Ammon's horn (tissue), 1 donor: ENCODE data around the gene MBD6.

Source experiments
- DNase-seq: peaks from one replicate; pipeline ENCODE4 v3.0.0-alpha.2; 2016; ENCODE audit warnings: low spot score

The MBD6 gene

GRCh38 chr12:57529831-57530230 is 7.2 kb downstream of the MBD6 start:
- DNase-seq: no peak

GRCh38 chr12:57530396-57531142 is 7.9 kb downstream of the MBD6 start:
- DNase-seq: no peak

- no peak for DNase-seq
Observed at GRCh38 chr12:57531836-57532235, 9.2 kb downstream of the MBD6 start.

GRCh38 chr12:57533108-57533507 is 10.5 kb downstream of the MBD6 start:
- DNase-seq: no peak

- no peak for DNase-seq
Observed at GRCh38 chr12:57534250-57534649, 11.6 kb downstream of the MBD6 start.

GRCh38 chr12:57534991-57535543 is 12.4 kb downstream of the MBD6 start:
- DNase-seq: no peak

- DNase-seq: no peak
Observed at GRCh38 chr12:57535764-57536596, 13.4 kb downstream of the MBD6 start.

GRCh38 chr12:57536597-57536942 is 13.9 kb downstream of the MBD6 start:
- DNase-seq: no peak

DNA sequence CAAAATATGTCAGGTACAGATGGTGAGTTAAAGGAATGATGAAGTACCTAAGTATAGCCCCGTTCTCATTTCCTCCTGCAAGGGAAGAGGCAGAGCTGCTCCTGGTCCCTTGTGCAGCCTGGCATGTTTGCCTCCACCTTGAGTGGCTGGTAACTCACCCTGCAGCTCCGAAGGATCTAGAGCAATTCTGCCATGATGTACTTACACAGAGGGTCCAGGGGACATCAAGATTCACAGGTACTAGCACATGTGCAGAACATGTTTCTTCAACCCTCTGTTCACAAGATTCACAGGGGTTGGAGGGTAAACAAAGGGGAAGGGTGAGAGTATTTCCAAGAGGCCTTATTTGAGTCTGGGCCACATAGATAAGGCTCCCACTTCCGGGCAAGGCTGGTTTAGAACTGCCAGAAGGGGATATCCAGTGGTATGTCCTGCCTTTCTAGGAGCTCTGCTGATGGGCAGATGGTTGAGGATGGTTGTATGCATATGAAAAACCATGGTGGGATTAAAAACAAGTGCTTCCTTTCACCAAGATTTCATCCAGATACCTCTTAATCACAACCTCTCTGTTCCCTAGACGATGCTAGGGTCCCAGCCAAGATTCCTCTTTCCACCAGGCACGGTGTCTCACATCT is 16.6 kb downstream of the MBD6 start:
- DNase-seq: no peak

DNA sequence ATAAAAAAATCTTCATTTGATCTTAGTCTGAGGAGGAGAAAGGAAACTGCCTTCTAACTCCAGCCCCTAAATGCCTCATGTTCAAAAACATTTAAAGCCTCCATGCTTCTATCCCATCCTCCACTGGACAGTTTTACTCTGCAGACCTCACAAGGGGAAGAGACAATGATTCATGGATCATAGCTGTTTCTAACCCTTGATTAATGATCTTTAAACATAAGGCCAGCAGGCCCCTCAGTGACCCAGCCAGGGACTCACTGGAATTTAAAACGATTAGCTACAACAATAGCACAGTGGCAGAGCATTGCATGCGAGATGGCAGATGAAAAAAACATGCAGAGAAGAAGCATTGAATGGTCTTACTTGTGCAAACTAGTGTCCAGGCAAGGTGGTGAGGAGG is 18.4 kb downstream of the MBD6 start:
- DNase-seq: no peak

DNA sequence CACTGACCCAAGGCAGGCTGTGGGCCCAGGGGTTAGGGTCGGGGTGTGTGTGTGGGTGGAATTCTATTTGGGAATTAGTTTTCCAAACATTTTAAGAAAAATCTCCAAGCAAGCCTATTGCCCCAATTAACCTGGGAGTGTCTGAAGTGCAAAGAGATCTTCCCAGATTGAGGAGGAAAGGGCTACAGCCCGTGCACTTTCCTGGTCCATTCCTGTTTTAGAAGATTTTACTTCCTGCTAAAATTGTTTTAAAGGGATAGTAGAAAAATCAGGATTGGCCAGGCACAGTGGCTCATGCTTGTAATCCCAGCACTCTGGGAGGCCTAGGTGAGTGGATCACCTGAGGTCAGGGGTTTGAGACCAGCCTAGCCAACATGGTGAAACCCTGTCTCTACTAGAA is 19.1 kb downstream of the MBD6 start:
- no peak for DNase-seq

DNA sequence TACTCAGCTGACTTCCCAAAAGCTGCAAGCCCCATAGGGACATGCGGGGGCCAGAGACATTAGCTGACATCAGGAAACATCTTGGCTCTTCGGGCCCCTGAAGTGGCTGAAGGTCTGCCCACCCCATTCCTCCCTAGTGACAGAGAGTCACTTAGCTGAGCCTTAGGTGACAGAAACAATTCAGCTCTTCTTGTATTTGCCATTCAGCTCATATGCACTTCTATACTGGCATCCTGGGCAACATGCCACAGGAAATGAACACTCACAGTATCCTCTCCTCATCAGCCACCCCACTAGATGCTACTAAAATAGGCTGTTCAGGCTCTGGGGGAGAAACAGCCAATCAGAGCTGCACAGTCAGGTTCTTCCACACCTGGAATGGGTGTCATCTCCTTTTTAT is 21.0 kb downstream of the MBD6 start:
- no peak for DNase-seq

DNA sequence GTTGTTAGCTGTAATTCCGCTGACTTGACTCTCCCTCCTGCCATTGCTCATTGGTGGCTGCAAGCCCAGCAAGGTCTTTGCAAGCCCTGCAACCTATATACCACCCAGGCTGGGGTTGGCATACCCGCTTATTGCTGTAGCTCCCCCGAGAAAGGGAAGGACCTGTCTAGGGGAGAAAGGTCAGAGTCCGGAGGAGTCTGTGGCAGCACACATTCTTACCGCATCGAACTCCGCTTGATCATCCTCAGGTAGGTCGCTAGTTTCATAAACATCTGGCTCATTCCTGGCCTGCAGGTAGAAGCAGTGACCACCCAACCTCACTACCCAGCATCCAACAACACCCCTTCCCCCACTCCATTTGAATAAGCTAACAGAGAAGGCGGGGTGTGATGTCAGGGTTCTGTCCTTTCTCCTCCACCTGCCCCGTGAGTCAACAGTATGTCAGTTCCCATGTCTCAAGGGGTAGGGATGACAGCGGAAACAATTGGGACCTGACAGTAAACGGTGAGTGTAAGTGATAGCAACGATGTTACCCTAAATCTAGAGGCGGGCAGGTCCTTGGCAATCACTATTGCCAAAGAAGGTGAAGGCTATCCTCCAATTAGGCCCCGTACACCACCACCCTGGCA is 23.3 kb downstream of the MBD6 start:
- no peak for DNase-seq

DNA sequence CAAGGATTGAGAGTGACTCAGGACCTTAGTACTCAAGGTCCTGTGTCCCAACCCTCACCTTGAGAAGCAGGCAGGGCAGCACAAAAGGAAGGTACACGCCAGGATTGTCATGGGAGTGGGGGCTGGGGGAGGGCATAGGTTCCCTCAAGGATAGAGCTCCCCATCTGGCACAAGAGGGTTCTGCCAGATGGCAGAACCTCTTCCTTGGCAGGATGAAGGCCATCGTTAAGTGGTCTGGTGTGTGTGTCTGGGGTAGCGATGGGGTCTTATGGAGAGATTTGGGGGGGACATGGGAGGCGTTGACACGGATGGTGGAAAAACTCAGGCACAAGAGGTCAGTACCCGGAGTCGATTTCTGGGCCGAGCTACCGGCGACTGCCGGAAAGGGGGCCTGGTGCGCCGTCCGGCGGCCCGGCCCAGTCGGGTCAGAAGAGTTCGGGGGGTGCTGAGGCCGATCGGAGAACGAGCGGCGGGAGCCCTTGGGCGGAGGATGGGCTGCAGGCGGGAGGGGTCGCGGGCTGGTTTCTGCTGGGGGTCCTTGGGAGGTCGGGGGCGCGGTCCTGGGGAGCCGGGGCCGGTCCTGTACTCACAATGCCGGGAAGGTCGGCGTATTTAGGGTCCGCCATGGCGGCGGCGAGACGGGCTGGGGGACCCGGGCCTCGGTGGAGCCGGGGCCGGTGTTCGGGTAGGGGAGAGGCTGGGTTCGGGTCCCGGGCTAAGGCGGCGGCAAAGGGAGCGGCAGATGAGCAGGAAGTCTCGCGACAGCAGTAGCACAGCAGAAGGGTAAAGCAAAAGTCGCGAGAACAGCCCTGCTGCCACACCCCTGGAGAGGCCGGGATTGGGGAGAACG is 24.0 kb downstream of the MBD6 start, which contains the start of gene DCTN2:
Gene DCTN2, minus strand, starts transcription at position 755 of the 850 bp plus-strand sequence. Its CDS starts 129 bp downstream, at position 626.
- peak; percentile 98 for DNase-seq

DNA sequence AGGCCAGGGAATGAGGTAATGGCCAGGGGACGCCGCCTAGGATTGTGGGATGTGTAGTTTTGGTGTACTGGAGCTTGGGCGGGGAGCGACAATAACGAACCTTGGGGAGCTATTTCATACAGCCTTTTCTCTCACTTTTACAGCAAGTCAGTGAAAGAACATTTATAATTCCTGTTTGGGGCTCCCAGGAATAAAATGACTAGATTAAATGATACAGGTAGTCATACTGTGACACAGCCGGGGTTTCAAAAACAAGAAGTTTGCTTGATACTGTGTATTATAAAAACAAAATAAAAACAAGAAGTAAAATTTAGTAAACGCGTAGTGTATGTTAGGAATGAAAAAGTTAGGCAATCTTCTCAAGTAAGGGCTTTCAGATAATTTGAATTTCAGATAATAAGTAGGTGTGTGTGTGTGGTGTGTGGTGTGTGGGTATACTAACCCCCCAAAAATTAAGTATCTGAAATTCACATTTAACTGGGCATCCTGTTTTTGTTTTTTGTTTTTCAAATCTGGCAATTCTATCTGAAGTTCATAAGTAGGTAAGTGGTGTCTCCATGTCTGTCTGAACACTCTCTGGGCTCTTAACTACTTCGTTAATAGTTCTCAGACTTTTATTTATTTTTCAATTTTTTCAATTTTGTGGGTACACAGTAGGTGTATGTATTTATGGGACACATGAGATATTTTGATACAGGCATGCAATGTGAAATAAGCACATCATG is 24.8 kb downstream of the MBD6 start:
- no peak for DNase-seq

DNA sequence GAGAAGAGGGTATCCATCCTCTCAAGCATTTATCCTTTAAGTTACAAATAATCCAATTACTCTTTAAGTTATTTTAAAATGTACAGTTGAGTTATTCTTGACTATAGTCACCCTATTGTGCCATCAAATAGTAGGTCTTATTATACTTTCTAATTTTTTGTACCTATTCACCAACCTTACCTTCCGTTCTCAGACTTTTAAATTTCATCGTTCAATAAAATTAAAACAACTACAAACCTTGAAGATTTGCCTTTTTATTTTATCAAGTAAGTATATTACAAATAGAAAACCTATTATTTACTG is 25.3 kb downstream of the MBD6 start:
- DNase-seq: no peak

- DNase-seq: no peak
Observed at GRCh38 chr12:57548488-57548887, 25.9 kb downstream of the MBD6 start.

DNA sequence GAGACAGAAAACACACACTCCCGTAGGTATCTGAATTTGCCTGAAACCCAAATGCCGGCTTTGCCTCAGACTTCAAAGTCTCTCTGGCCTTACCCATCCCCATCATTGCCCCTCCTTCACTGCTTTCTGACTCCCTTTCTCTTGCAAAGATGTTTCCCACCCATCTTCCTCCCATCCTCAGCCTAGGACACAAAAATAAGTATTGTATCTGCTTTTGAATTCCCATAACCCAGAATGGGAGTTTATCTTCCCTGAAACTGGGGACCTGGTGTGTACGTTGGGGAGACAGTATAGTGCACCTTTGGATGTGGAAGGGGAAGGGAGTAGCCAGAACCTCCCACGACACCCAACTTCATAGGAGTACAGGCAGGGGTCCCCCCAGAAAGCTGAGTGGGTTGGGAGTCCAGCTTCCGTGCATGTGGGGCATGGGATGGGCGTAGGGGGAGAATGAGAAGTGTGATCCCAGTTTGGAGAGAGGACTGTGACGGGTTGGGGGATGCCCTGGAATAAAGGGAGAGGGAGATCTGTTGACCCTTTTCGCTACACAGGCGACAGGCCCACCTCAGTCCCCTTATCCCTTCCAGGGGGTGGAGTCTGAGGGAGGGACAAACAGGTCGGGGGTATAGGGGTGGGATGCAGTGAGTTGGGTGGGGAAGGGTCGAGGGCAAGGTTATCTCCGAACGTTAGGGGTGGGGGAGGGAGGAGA is 26.7 kb downstream of the MBD6 start:
- DNase-seq: no peak

GRCh38 chr12:57549909-57550640 is 27.5 kb downstream of the MBD6 start, which contains the start of gene KIF5A:
TSS of gene KIF5A (plus strand) at chr12:57550044. CDS start at chr12:57550272, 228 bp downstream.
- peak; percentile 74 for DNase-seq
